B cell (primary cell): ENCODE results near the gene FAM53B. TPM values are rescaled to one million over a fixed set of nuclear protein-coding genes. Genes with fewer than 3 reads are reported as not detected.

ENCODE experiments used
- ATAC-seq: fragments of 200-7000 bp; cut with Tn5 transposase; one replicate; pipeline ENCODE4 v1.10.0; 2021; ENCODE audit warnings: low read depth, mild to moderate bottlenecking, moderate number of reproducible peaks, moderate library complexity
- CTCF ChIA-PET: fragments of 350-600 bp; sonication (Branson Sonifier 250); formaldehyde crosslinking; loops from one replicate; lab custom pipeline; 2021; ENCODE audit warnings: antibody characterized with exemption, inconsistent platforms; lab: Charles Lee
- POLR2A ChIA-PET: fragments of 350-600 bp; sonication (Branson Sonifier 250); formaldehyde crosslinking; loops from one replicate; lab custom pipeline; 2021; ENCODE audit warnings: antibody characterized with exemption; lab: Charles Lee
- DNase-seq: peaks from one replicate; pipeline ENCODE4 v3.0.0; 2013
- H2AFZ ChIP-seq: 2 replicates; pipeline ENCODE4 v1.6.1; 2012; ENCODE audit warnings: mild to moderate bottlenecking, low read depth, low read length; ENCODE audit not compliant: insufficient read depth, poor library complexity, severe bottlenecking
- H3K27ac ChIP-seq, 2 donors: 1 replicate in 1 of 2; 2 replicates in 1 of 2; pipeline ENCODE4 v1.5.1; 2012 to 2013; ENCODE audit warnings: low read length in 2 of 2, mild to moderate bottlenecking in 2 of 2, moderate library complexity in 1 of 2
- H3K27me3 ChIP-seq, 4 experiments: fragments of 200-600 bp in 1 of 4; sonication (generic) in 1 of 4; replicated peaks in 1 of 4; 1 replicate in 2 of 4; 2 replicates in 2 of 4; pipeline versions ENCODE4 v1.6.1 to v1.7.0; 2013 to 2016; ENCODE audit warnings: low read length in 3 of 4, mild to moderate bottlenecking in 2 of 4, mixed read lengths in 1 of 4, moderate library complexity in 1 of 4; ENCODE audit not compliant: insufficient read depth in 4 of 4, control insufficient read depth in 3 of 4; ENCODE audit errors: control extremely low read depth in 1 of 4
- H3K36me3 ChIP-seq, 2 experiments: replicated peaks in 1 of 2; 1 replicate in 1 of 2; 2 replicates in 1 of 2; pipeline versions ENCODE4 v1.6.1 to v1.7.1; 2013; ENCODE audit warnings: low read length in 1 of 2; ENCODE audit not compliant: insufficient read depth in 2 of 2, control insufficient read depth in 1 of 2; ENCODE audit errors: control extremely low read depth in 1 of 2, extremely low read depth in 1 of 2
- H3K4me1 ChIP-seq, 2 donors: fragments of 200-600 bp in 1 of 2; sonication (generic) in 1 of 2; 1 replicate in 1 of 2; 2 replicates in 1 of 2; pipeline versions ENCODE4 v1.5.1 to v1.6.1; 2013 to 2017; ENCODE audit warnings: low read length in 2 of 2; ENCODE audit not compliant: control insufficient read depth in 2 of 2, insufficient read depth in 2 of 2
- H3K4me2 ChIP-seq: replicated peaks from 2 replicates; pipeline ENCODE3; 2012; ENCODE audit warnings: mild to moderate bottlenecking, low read depth, low read length; ENCODE audit not compliant: poor library complexity, severe bottlenecking
- H3K4me3 ChIP-seq, 5 experiments: fragments of 200-600 bp in 1 of 5; sonication (generic) in 1 of 5; 1 replicate in 3 of 5; 2 replicates in 2 of 5; pipeline versions ENCODE4 v1.5.1 to v1.7.0; 2011 to 2016; ENCODE audit warnings: low read length in 4 of 5, mild to moderate bottlenecking in 4 of 5, low read depth in 2 of 5, control low read depth in 1 of 5, moderate library complexity in 1 of 5; ENCODE audit not compliant: insufficient read depth in 1 of 5; ENCODE audit errors: control extremely low read depth in 1 of 5, extremely low read depth in 1 of 5
- H3K79me2 ChIP-seq: fragments of 200-600 bp; sonication (generic); one replicate; pipeline ENCODE4 v1.6.0; 2016; ENCODE audit warnings: low read length; ENCODE audit not compliant: control insufficient read depth, insufficient read depth
- H3K9ac ChIP-seq: fragments of 200-600 bp; sonication (generic); 2 replicates; pipeline ENCODE4 v1.6.1; 2017; ENCODE audit warnings: mild to moderate bottlenecking, low read length, moderate library complexity
- H3K9me3 ChIP-seq, 3 donors: one replicate each; pipeline versions ENCODE4 v1.6.1 to v1.7.1; 2013; ENCODE audit warnings: low read length in 2 of 3; ENCODE audit not compliant: control insufficient read depth in 2 of 3, insufficient read depth in 1 of 3; ENCODE audit errors: control extremely low read depth in 1 of 3
- H4K20me1 ChIP-seq: 2 replicates; pipeline ENCODE4 v1.6.0; 2012; ENCODE audit warnings: mild to moderate bottlenecking, low read length; ENCODE audit not compliant: insufficient read depth, control insufficient read depth, poor library complexity, severe bottlenecking
- H3K27ac Mint-ChIP-seq: one replicate; pipeline ENCODE4 v1.8.0; 2021; ENCODE audit warnings: mixed read lengths
- H3K27me3 Mint-ChIP-seq: one replicate; pipeline ENCODE4 v1.8.0; 2021; ENCODE audit warnings: mixed read lengths
- H3K4me1 Mint-ChIP-seq: one replicate; pipeline ENCODE4 v1.8.0; 2021; ENCODE audit warnings: mixed read lengths
- H3K4me3 Mint-ChIP-seq: one replicate; pipeline ENCODE4 v1.8.0; 2021; ENCODE audit warnings: mixed read lengths
- H3K9me3 Mint-ChIP-seq: one replicate; pipeline ENCODE4 v1.8.0; 2022; ENCODE audit warnings: mixed read lengths; ENCODE audit not compliant: insufficient read depth
- EZH2 ChIP-seq: IDR thresholded peaks from 2 replicates; pipeline ENCODE4 v1.6.1; 2012; ENCODE audit warnings: borderline replicate concordance, low read depth, mild to moderate bottlenecking, moderate library complexity, low read length; ENCODE audit not compliant: insufficient read depth, poor library complexity, severe bottlenecking
- WGBS: methylation state at CpG from one replicate; pipeline ENCODE4 v1.1.5; 2013; ENCODE audit warnings: missing lambda C conversion rate; ENCODE audit not compliant: insufficient coverage; 5-methylcytosine and 5-hydroxymethylcytosine counted together
- intact Hi-C: fragments of 100-400 bp; cut with micrococcal nuclease; formaldehyde crosslinking; loops from one replicate; pipeline ENCODE4 v1.10.0; 2022
- polyA plus RNA-seq: library from polyadenylated mRNA; depleted of rRNA; stranded (reverse); fragments of >200 nt; gene quantifications from 2 replicates; pipeline ENCODE4 v1.2.3, GENCODE V29; 2012
- total RNA-seq, 2 donors: library from RNA; stranded (reverse); fragments of 120-200 nt in 1 of 2; gene quantifications; 1 replicate in 1 of 2; 2 replicates in 1 of 2; pipeline versions ENCODE4 v1.2.3 to v1.2.4, GENCODE V29; 2013 to 2022
- TF ChIP-seq, protein P1 (sequence below): fragments of 200-600 bp; IDR thresholded peaks from one replicate; pipeline ENCODE4 v1.8.0; 2022; ENCODE audit warnings: antibody characterized with exemption, mild to moderate bottlenecking

The FAM53B gene
- total and polyA plus RNA-seq, 2 donors (not counting 1 experiment from before 2014, with no cell fraction given): 51.2 to 186 TPM

DNA sequence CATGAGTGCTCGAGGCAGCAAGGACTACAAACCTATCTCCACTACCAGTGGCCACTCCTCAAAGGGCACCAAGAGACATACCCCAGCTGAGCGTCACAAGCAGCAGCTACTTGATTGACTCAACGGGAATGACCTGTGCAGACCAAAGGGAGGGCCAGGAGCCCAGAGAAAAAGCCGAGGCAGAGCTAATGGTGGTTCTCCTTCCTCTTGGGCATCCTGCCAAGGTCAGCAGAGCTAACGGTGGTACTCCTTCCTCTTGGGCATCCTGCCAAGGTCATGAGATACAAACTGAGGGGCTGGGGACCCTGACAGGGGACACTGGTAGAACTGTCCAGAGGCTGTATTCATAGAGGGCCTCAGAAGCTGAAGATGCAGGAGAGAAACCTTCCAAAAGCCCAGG is 60.4 kb downstream of the FAM53B start:
- DNase-seq: peak; percentile 45
- TF ChIP-seq, protein P1, sequence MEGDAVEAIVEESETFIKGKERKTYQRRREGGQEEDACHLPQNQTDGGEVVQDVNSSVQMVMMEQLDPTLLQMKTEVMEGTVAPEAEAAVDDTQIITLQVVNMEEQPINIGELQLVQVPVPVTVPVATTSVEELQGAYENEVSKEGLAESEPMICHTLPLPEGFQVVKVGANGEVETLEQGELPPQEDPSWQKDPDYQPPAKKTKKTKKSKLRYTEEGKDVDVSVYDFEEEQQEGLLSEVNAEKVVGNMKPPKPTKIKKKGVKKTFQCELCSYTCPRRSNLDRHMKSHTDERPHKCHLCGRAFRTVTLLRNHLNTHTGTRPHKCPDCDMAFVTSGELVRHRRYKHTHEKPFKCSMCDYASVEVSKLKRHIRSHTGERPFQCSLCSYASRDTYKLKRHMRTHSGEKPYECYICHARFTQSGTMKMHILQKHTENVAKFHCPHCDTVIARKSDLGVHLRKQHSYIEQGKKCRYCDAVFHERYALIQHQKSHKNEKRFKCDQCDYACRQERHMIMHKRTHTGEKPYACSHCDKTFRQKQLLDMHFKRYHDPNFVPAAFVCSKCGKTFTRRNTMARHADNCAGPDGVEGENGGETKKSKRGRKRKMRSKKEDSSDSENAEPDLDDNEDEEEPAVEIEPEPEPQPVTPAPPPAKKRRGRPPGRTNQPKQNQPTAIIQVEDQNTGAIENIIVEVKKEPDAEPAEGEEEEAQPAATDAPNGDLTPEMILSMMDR: no peak
- no peak for TF ChIP-seq EZH2
- peak overlapping the region; percentile 76 for H3K4me3 Mint-ChIP-seq
- peaks cover 77% of the 10 kb centered on the region for H3K4me1 Mint-ChIP-seq
- no peak for ATAC-seq
- H4K20me1 ChIP-seq: peaks cover 87% of the 10 kb centered on the region
- H3K9ac ChIP-seq: peak overlapping the region; percentile 4
- H3K79me2 ChIP-seq: peaks cover 100% of the 10 kb centered on the region
- H3K4me3 ChIP-seq: peak overlapping the region in 1 of 5 experiments; percentile 23
- H3K27ac Mint-ChIP-seq: peak overlapping the region; percentile 89
- H3K4me2 ChIP-seq: peak overlapping the region; percentile 59
- no peaks in the 10 kb centered on the region for H3K9me3 ChIP-seq
- H3K4me1 ChIP-seq: peaks cover 70 to 90% of the 10 kb centered on the region in 2 donors
- H3K9me3 Mint-ChIP-seq: no peaks in the 10 kb centered on the region
- H2AFZ ChIP-seq: no peak overlapping the region
- no peaks in the 10 kb centered on the region for H3K27me3 Mint-ChIP-seq
- H3K27ac ChIP-seq: peak overlapping the region; percentile 49 to 76
- WGBS: 38% methylated on average over 4 of the region's 5 CpGs
- H3K36me3 ChIP-seq: peaks cover 0 to 73% of the 10 kb centered on the region in 2 experiments
- POLR2A ChIA-PET: interaction anchor here (0.5 to 0.8 kb wide), 2 partner anchors 9 to 57 kb away, joined by 3 to 6 read pairs; no protein-coding TSS in a partner anchor
- H3K27me3 ChIP-seq: no peaks in the 10 kb centered on the region
- intact Hi-C loops: no loop called here
- CTCF ChIA-PET: interaction anchor here (0.7 to 3.2 kb wide), 8 partner anchors 10 to 150 kb away, joined by 3 to 21 read pairs (median 4); no protein-coding TSS in a partner anchor
